Type B pancreatic cell (in vitro differentiated cells): ENCODE measurements around the gene NAGS. TPM values are rescaled to one million over a fixed set of nuclear protein-coding genes. Genes with fewer than 3 reads are reported as not detected.
A peak's percentile ranks its signal among the peaks of the same experiment; 100 is the strongest.

ENCODE experiments used
- DNase-seq: peaks from one replicate; pipeline ENCODE4 v3.0.0; 2021; ENCODE audit warnings: mixed read lengths; ENCODE audit not compliant: unreplicated experiment; ENCODE audit errors: extremely low spot score
- H3K27ac Mint-ChIP-seq: 2 replicates; pipeline ENCODE4 v1.8.0; 2021; ENCODE audit warnings: mild to moderate bottlenecking, mixed read lengths
- H3K27me3 Mint-ChIP-seq: 2 replicates; pipeline ENCODE4 v1.8.0; 2021; ENCODE audit warnings: mixed read lengths
- H3K36me3 Mint-ChIP-seq: 2 replicates; pipeline ENCODE4 v1.8.0; 2021; ENCODE audit warnings: mixed read lengths
- H3K4me1 Mint-ChIP-seq: one replicate; pipeline ENCODE4 v1.8.0; 2021; ENCODE audit warnings: mixed read lengths; ENCODE audit not compliant: unreplicated experiment
- H3K4me3 Mint-ChIP-seq: 2 replicates; pipeline ENCODE4 v1.8.0; 2021; ENCODE audit warnings: mild to moderate bottlenecking, mixed read lengths
- H3K9me3 Mint-ChIP-seq: 2 replicates; pipeline ENCODE4 v1.8.0; 2021; ENCODE audit warnings: mixed read lengths
- CTCF ChIP-seq: fragments of 200-600 bp; sonication (generic); conservative IDR thresholded peaks from 2 replicates; pipeline ENCODE4 v1.5.0; 2021; ENCODE audit warnings: antibody characterized with exemption, mild to moderate bottlenecking
- total RNA-seq: library from RNA; stranded (reverse); gene quantifications from 2 replicates; pipeline ENCODE4 v1.2.1, GENCODE V29; 2021; ENCODE audit warnings: low replicate concordance

Gene NAGS
- total RNA-seq, 1 donor from 2014 or later = 2.1 TPM

GRCh38 chr17:44006598-44007345 lies 2.4 kb downstream of the NAGS start:
- H3K4me3 Mint-ChIP-seq = peak overlapping the region; percentile 90
- TF ChIP-seq CTCF = peak; percentile 84
- peak; percentile 95 for DNase-seq
- no peaks in the 10 kb centered on the region for H3K9me3 Mint-ChIP-seq
- H3K27me3 Mint-ChIP-seq = peaks cover 45% of the 10 kb centered on the region
- peaks cover 18% of the 10 kb centered on the region for H3K4me1 Mint-ChIP-seq
- peaks cover 9% of the 10 kb centered on the region for H3K36me3 Mint-ChIP-seq
- peak overlapping the region; percentile 77 for H3K27ac Mint-ChIP-seq

- H3K27me3 Mint-ChIP-seq = peaks cover 39% of the 10 kb centered on the region
- H3K9me3 Mint-ChIP-seq = no peaks in the 10 kb centered on the region
- peak overlapping the region; percentile 90 for H3K4me3 Mint-ChIP-seq
- TF ChIP-seq CTCF = peak; percentile 6
- peak overlapping the region; percentile 77 for H3K27ac Mint-ChIP-seq
- peaks cover 18% of the 10 kb centered on the region for H3K4me1 Mint-ChIP-seq
- H3K36me3 Mint-ChIP-seq = peaks cover 9% of the 10 kb centered on the region
- no peak for DNase-seq
These were observed 3.2 kb downstream of the NAGS start for GRCh38 chr17:44007346-44008204.

- Mint-ChIP-seq H3K27me3 (peaks cover 36% of the 10 kb centered on the region), H3K27ac (peak overlapping the region; percentile 51), H3K36me3 (peaks cover 9% of the 10 kb centered on the region), H3K4me1 (peaks cover 18% of the 10 kb centered on the region), H3K4me3 (peak overlapping the region; percentile 90), H3K9me3 (no peaks in the 10 kb centered on the region)
- TF ChIP-seq CTCF = no peak
- no peak for DNase-seq
These were observed 3.9 kb downstream of the NAGS start for GRCh38 chr17:44008205-44008909.

GRCh38 chr17:44010966-44011647 lies 6.7 kb downstream of the NAGS start:
- TF ChIP-seq CTCF = no peak

GRCh38 chr17:44011876-44012275 lies 7.5 kb downstream of the NAGS start:
- TF ChIP-seq CTCF = no peak
- Mint-ChIP-seq H3K4me1 (peaks cover 18% of the 10 kb centered on the region), H3K9me3 (no peaks in the 10 kb centered on the region), H3K36me3 (peaks cover 13% of the 10 kb centered on the region), H3K27ac (peak overlapping the region; percentile 46), H3K4me3 (no peak overlapping the region), H3K27me3 (peaks cover 6% of the 10 kb centered on the region)
- no peak for DNase-seq

More at GRCh38 chr17:44010966-44011647, 6.7 kb downstream of the NAGS start:
- Mint-ChIP-seq H3K27ac (peak overlapping the region; percentile 46), H3K36me3 (peaks cover 13% of the 10 kb centered on the region), H3K9me3 (no peaks in the 10 kb centered on the region), H3K27me3 (peaks cover 14% of the 10 kb centered on the region), H3K4me3 (peak overlapping the region; percentile 59), H3K4me1 (peaks cover 22% of the 10 kb centered on the region)
- DNase-seq = no peak
